ENCODE data around the gene TSPAN32.

TSPAN32 gene

DNA sequence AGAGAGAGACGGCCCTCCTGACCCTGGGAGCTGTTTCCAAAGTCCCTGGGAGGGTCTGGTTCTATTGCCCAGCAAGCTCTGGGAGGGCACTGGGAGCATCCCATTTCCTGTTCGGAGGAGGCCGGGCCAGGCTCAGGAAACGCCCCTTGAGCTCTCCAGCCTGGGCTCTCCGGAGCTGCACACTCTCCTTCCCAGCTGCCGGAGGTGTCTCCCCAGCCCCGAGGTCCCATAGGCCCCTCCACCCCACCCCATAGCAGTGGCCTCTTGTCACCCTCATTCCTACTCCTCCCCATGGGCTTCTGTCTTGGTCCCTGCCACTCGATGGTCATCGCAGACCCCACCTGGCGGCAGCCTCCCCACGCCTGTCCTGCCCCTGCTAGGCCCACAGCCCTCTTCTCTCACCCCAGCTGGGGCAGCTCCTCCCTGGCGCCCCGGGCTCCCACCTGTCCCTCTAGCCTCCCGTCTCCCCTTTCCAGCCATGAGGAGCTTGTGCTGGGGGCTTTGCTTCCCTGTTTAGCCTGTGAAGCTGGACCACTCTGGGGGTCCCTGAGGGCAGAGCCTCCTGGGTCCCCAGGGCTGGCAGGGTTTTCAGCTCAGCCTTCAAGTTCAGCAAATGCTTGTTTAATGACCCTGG is 2.8 kb downstream of the TSPAN32 start:
- no peak for DNase-seq (ENCODE audit: low read depth)

DNA sequence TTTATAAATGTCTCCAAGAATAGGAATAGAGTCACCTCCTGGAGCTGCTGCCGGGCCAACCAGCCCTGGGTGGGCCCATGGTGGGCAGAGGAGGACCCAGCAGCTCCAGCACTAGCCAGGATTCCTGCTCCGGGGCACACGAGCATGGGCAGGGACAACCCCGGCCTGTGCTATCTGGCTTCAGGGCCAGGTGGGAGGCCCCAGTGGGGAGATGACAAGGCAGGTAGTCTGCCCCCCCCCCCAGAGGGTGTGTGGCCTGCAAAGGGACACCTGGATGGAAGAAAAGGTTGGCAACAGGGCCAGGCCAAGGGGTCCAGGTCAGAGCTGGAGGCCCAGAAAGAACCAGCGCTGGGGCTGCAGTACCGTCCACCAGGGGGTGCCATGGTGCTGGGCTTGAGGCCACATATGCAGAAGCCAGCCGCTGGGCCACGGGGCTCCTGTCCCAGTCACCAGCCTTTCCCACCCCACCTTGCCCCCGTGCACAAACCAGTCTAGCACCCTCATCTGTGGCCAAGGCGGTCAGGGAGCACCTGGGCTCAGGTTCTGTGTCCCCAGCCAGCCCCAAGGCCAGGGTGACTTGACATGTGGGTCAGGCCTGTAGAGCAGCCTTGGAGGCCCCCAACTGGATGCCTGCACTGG is 3.4 kb downstream of the TSPAN32 start:
- peak; percentile 76 for DNase-seq (ENCODE audit: low read depth)

DNA sequence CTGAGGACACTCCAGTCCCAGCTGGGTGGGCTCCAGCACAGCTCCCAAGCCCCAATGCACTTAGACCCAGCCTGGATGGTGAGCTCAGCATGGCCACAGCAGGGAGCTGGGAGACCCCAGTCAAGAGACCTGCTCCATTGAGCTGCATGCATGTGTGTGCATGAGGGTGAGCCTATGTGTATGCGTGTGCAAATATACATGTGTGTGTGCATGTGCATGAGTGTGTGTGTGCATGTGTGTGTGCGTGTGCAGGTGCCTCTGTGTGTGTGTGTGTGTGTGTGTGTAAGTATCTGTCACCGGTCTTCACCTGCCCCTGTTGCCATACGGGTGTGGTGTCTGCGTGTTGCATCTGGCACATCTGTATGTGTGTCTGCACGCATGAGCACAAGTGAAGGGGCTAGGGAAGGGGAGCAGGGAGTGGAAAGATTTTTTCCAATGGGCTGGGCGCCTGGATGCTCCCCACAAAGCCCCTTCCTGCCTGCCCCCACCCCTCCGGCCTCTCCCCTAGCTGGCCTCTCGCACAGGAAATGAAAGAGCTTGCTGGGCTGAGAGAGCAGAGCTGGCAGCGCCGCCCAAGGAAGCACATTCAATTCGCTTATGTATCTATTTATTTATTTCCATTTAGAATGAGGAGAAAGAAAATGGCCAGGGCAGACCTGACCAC is 4.1 kb downstream of the TSPAN32 start:
- peak; percentile 29 for DNase-seq (ENCODE audit: low read depth)

DNA sequence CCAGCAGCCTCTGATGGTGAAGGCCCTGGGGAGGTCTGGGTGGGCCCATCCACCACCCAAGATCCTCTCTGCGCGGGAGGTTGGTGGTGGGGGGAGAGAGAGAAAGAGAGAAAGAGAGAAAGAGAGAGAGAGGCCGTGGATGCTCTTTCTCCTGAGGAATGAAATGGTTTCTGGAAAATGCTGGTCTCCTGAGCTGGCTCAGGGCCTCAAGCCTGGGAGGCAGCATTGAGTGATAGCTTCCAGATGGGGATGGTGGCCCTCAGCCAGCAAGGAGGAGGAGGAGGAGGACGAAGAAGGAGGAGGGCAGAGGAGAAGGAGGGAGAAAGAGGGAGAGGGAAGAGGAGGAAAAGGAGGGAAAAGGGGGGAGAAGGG is 4.6 kb downstream of the TSPAN32 start:
- no peak for DNase-seq (ENCODE audit: low read depth)

DNA sequence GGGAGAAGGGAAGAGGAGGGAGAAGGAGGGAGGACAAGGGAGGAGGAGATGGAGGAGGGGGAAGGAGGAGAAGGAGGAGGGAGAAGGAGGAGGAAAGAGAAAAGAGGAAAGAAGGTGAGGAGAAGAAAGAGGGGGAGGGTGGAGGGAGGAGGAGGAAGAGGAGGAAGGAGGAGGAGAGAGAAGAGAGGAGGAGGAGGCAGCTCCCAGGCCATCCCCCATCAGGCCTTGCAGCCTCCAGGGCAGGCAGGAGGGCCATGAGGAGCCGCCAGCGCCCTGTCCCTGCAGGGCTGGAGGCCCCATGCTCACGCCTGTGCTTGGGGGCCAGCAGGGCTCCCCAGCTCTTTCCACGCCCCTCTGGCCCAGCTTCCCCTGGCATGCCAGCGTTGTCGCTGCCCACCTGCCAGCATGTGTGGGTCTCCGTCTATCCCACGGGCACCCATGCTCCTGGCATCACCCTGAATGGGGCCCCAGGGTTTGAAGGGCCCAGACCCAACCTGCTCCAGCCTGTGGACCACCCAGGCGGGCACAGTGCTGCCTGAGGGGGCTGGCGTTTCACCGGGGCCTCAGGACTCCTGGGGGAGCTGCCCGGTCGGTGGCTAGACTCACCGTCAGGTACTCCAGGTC is 5.2 kb downstream of the TSPAN32 start:
- DNase-seq (ENCODE audit: low read depth): no peak

DNA sequence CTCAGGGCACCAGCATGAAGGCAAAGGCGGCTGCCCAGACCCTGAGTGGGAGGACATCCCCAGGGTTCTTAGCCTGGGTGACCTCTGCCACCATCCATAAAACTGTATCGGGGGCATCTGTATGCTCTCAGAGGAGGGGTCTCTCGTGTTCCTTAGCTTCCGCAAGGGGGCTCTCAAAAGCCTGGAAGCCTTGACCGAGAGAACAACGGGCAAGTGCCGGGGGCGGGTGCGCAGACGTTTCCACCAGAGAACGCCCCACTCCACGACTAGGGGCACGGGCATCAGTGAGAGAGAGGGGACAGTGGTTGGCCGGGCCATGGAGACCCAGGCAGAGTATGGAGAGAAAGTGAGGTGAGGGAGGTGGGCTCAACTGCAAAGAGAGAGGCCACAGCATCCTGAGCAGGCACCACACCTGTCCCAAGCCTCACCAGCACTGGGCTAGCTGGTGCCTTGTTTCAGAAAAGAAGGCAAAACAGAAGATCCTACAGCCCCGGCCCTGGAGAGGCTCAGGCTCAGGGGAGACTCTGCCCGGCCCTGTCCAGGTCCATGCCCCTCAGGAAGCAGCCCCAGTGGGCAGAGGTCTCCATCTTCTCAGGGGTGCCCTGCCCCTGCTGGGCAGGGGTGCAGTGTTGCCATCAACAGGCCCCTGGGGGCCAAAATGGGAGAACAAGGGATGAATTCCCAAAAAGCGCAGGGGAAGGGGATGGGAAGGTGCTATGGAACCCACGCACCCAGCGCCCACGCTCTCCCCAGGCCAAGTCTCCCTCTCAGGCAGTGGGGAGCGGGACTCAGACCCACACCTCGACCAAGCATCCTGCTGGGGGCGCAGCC is 5.9 kb downstream of the TSPAN32 start:
- no peak for DNase-seq (ENCODE audit: low read depth)

DNA sequence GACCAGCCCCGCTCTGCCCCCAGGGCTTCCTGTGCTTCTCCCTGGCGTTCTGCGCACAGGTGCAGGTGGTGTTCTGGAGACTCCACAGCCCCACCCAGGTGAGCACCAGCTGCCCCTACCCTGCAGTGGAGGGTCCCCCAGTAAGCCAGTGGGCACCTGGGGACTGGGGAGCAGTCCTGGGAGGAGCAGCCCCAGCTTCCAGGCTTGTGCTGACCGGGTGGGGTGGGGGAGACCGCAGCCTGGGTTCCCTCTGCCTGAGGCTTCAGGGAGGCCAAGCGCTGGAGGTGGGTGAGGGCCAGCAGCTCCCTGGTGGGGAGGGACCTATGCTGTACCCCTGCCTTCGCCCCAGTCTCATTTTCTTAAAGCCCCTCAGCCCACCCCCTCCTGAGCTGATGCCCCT is 6.9 kb downstream of the TSPAN32 start:
- DNase-seq (ENCODE audit: low read depth): no peak

DNA sequence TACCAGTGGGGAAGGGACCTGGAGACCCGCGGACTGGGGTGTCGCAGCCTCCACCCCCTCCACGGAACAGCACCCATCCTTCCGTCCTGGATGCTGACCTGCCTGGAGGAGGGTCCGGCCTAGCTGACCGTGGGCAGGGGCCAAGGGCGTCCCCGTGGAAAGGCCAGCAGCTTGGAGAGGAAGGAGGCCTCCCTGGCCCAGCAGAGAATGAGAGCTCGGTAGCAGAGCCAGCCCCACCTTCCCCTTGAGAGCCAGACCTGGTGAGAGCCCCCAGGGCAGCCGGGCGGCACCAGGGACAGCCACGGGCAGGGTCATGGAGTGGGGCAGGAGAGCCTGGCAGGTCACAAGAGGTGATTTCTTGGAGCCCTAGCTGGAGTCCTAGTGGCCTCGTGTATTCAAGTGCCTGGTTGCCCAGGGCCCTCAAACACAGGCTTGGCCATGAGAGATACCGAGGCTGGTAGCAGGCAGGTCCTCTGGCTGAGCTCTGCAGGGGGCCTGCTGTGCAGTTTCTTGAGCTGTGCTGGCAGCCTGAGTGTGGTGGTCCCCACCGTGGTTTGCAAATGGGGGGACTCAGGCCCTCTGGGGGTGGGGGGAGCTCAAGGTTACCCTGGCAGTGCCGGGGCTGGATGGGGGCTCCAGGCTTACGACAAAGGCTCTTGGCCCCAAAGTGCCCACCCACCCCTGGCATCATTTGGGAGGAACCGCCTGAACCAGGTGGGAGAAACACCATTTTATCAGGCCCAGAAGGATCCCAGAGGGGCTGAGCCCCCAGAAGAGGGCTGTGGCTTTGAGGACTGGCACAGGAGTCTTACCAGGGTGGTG is 7.6 kb downstream of the TSPAN32 start:
- no peak for DNase-seq (ENCODE audit: low read depth)

DNA sequence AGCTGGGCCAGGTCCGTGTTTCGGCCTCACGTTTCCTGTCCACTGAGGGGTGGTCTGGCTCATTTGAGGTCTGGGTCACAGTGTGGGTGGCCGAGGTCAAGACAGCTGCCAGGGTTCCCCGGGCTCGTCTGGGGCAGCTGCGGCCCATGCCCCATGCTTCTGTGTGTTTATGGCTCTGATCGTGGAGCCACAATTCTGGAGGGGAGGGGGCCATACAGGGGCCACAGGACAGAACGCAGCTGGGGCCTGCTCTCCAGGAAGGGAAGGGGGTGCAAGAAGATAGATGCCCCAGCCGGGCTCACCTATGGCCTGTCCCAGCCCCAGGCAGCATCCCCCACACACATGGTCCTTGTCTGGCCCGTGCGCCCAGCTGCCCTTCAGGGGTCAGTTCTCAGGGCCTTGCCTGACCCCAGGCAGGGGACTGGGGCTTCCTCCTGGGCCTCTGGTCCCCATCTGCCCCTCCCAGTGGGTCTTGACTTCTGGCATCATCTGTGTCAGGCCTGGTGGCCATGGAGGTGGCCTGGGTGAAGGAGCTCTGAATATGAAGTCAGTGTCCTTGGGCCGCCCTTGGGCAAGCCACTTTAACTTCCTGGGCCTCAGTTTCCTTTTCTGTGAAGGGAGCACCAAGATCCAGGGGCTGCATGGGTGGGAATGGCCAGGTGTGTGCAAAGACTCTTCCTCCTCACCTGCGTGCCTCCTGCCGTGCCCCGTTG is 8.4 kb downstream of the TSPAN32 start:
- DNase-seq (ENCODE audit: low read depth): no peak

DNA sequence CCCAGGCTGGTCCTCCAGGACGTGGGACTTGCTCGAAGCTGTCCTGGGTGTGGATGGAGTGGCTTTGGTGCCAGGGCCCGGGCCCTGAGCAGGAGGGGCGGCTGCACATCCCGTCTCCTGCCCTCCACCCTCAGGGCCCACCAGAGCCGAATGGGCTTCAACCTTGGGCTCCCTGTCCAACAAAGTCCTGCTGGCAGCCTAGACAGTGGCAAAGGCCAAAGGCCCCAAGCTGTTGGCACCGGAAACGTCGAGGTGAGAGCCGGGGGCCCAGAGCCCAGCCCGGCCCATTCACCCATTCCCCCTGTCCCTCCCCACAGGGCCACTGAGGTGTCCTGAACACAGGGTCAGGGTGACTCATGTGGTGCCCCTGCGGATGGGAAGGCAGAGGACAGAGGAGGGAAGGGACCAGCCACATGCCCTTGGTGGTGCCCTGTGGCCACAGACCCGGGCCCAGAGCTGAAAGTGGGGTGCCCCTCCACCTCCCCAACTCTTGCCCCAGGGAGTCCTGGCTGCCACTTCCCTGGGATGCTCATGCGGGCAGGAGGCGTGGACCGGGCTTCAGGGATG is 9.1 kb downstream of the TSPAN32 start:
- DNase-seq (ENCODE audit: low read depth): no peak

DNA sequence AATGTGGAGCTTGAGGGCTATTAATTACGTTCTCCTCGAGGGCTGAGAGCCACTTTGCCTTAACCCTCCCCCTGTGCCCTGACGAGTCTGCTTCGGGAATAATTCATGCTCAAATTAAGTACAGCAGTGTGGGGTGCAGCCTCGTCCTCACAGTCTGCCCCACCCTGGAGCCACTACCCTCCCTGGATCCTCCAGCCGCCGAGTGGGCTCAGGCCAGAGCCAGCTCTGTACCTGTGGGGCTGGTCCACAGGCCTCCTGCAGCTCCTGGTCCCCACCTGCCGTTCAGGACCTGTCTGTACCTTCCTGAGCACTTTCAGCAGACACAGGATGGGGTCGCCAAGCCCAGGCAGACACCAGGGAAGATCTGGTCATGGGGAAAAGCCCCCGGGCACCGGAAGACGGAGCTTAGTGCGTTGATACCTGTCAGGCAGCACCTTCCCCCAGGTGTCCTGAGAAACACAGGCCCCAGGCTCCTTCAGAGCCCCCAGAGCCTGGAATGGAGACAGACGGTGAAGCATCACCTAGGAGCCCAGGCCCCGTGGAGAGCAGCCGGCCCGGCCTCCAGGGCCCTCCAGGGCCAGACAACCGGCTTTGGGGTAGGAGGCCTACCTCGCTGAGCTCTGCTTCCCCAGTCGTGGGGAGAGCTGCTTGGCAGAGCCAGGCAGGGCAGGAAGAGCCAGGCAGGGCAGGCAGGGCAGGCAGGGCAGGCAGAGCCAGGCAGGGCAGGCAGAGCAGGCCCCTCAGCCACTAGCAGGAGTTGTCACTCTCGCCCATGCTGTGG is 9.7 kb downstream of the TSPAN32 start:
- DNase-seq (ENCODE audit: low read depth): no peak

DNA sequence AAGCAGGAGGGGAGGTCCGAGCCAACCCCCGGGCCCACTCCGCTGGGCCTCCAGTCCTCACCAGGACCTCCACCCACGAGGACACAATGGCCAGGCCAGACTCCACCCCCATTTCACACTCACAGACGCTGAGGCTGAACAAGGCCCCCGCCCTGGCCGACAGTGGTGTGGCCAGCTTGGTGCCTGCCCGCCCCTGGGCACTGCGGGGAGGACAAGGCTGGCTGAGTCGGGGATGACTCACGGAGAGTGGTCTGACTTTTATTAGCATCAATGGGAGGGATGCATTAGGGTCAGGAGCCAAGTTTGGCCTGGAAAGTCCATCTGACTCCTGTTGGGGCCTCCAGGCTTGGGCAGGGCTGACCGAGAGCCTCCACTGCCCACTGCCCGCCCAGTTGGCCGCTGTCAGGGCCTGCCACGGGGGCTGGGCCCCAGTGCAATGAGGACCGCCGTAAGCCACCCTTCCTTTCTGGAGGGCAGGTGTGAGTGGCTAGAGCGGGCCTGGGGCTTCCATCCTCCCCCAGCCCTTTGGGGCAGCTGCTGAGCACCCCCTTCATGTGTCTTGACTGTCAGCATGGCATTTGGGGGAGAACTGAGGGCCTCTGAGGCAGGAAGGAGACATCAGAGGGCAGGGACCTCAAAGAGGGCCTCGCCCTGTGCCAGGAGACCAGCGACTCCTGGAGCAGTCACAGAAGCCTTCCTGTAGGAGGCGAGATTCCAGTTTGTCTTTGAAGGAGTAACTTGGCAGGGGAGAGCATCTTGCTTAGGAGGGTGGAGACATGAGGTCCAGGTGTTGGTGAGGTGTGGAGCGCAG is 10.6 kb downstream of the TSPAN32 start:
- DNase-seq (ENCODE audit: low read depth): peak; percentile 81

DNA sequence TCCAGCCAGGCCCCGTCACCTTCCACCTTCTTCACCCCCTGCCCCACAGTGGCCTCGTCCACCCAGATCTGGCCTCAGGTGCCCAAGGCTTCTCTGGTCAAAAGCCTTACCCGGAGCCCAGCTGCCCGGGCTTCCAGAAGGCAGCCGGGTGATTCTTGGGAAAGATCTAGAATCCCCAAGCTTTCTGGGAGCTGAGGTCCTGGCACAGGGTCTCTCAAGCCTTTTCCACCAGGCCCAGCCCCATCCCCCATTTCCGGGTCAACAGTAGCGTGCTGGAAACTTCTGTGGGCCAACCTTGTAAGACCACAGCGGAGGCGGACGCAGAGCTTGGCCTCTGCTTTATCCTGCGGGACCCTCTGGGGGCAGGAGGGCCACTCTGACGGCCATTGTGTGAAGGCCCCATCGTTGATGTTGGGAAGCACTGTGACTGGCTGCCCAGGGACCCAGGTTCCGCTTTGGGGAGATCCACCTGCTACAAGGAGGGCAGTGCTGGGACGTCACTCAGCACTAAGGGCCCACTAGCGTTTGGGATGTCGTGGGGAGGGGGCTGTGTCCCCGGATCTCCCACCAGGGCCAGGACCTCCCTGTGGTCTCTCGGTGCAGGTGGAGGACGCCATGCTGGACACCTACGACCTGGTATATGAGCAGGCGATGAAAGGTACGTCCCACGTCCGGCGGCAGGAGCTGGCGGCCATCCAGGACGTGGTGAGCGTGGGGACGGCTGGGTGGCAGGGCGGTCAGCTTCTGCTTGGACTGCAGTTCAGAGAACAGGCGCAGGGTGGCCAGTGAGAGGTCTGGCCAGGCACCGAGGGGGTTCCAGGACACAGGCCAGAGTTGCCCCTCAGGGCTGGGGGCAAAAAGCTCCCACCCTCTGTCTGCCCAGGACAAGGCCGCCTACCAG is 11.5 kb downstream of the TSPAN32 start:
- DNase-seq (ENCODE audit: low read depth): no peak

DNA sequence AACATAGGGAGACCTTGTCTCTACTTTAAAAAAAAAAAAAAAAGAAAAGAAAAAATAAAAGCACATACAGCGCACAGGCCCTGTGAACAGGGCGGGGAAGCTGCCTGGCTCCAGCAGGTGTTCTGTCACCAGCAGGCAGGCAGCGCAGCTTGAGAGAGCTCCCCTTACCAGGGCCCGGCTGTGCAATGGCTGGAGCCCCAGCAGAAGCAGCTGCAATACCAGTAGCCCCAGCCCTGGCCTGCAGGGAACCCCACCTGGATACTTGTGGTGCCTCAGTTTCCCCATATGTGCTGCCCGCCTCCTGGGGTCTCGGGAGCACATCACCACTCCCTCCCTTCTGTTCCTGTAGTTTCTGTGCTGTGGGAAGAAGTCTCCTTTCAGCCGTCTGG is 12.3 kb downstream of the TSPAN32 start:
- no peak for DNase-seq (ENCODE audit: low read depth)

DNA sequence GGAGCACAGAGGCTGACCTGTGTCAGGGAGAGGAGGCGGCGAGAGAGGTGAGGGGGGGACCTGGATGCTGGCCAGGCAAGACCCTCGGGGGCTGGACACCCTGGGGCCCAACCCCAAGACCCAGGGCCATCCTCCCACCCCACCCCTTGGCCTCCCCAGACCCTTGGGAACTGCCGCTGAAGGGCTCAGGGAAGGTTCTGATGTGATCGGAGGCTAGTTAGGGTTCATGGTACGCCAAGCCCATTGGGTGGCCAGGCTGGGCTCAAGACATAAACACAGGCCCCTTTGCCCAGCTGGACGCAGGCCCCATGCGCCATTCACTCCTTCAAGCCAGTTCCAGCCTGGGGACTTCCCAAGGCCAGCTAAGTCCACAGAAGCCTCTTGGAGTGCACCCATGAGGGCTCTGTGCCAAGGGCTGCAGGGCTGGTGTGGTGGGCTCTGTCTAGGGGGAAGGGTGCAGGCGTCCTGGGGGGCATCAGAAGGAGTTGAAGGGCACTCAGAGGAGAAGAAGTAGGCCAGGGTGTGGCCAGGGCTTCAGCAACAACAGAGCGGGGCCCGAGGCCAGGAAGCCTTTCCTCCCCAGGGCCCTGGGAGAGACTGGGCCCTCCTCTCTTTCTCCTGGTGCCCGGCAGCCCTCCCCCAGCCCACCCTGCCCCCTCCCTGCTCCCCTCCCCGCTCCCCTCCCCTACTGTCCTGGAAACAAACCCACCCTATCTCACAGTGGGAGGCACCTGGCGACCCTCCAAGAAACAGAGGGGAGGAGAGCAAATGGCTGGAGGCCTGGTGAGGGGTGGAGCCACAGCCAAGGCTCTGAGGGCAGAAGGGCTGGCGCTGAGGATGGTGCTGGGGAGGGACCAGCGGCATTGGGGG is 12.9 kb downstream of the TSPAN32 start:
- no peak for DNase-seq (ENCODE audit: low read depth)

DNA sequence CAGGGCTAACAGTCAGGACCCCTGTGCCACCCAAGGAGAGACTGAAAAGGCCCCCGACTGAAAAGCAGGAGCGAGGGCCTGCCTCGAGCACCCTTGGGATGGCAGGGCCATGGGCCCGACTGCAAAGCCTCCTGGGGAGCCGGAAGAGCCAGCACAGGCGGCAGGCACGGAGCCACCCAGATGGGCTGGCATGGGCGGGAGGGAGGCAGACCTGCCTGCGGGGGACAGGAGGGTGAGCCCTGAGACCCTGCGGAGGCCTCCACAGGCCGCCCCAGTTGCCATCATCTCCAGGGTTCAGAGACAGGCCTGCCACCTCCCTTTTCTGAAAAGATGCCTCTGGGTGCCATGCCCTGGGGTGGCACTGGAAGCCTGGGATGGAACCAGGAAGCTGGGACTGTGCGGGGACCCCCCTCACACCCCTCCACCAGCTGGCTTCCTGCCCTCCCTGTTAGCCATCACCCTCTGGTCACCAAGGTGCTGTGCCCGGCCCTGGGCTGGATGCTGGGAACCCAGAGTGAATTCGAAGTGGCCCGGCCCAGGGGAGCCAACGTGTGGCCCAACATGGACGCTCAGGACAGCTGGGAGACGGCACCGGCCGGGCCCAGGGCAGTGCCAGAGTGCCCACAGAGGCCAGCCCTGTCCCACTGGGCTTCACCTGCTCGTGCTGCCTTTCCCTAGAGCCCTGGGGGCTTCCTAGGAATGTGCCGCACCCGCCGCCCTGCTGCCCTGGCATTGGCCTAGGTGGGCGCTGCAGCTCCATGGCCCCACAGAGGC is 13.8 kb downstream of the TSPAN32 start:
- DNase-seq (ENCODE audit: low read depth): no peak

Measured in ELR (cell line).